ENCODE results near the gene BCL2.

Gene BCL2

GRCh38 chr18:63177919-63178821, 141.4 kb downstream of the BCL2 start:
- peak; percentile 49 for DNase-seq

- no peak for DNase-seq
Measured at GRCh38 chr18:63177259-63177658, 142.3 kb downstream of the BCL2 start.

- no peak for DNase-seq
Measured at GRCh38 chr18:63175264-63175663, 144.3 kb downstream of the BCL2 start.

- DNase-seq, result no peak
Measured at GRCh38 chr18:63173983-63174382, 145.6 kb downstream of the BCL2 start.

GRCh38 chr18:63169853-63170252, 149.7 kb downstream of the BCL2 start:
- DNase-seq, result no peak

GRCh38 chr18:63168287-63168686, 151.3 kb downstream of the BCL2 start:
- DNase-seq, result no peak

GRCh38 chr18:63166142-63166541, 153.4 kb downstream of the BCL2 start:
- no peak for DNase-seq

GRCh38 chr18:63164396-63164795, 155.2 kb downstream of the BCL2 start:
- no peak for DNase-seq

- DNase-seq, result no peak
Measured at GRCh38 chr18:63162271-63163014, 157.1 kb downstream of the BCL2 start.

- peak; percentile 81 for DNase-seq
Measured at GRCh38 chr18:63161761-63162195, 157.8 kb downstream of the BCL2 start.

GRCh38 chr18:63161032-63161760, 158.4 kb downstream of the BCL2 start:
- no peak for DNase-seq

- DNase-seq, result no peak
Measured at GRCh38 chr18:63160172-63160995, 159.2 kb downstream of the BCL2 start.

GRCh38 chr18:63159590-63159989, 160.0 kb downstream of the BCL2 start:
- no peak for DNase-seq

GRCh38 chr18:63158676-63159291, 160.8 kb downstream of the BCL2 start:
- DNase-seq, result no peak

GRCh38 chr18:63158012-63158631, 161.4 kb downstream of the BCL2 start:
- DNase-seq, result no peak

GRCh38 chr18:63157293-63158011, 162.1 kb downstream of the BCL2 start:
- peak; percentile 86 for DNase-seq

- no peak for DNase-seq
Measured at GRCh38 chr18:63155910-63156773, 163.4 kb downstream of the BCL2 start.

- DNase-seq, result peak; percentile 95
Measured at GRCh38 chr18:63155169-63155852, 164.3 kb downstream of the BCL2 start.

Data from NCI-H345 (cell line).